CD4-positive, alpha-beta T cell treated with Interleukin-6 for 4 hours (primary cell): ENCODE data around the gene FBXW11.
A peak's percentile ranks its signal among the peaks of the same experiment; 100 is the strongest.
"Not testable (repeated sequence)": the region's sequence is repeated elsewhere in the genome, so short reads cannot be mapped to it uniquely, and the experiment has no call there.

Source experiments
- DNase-seq: peaks from one replicate; pipeline ENCODE4 v3.0.0-alpha.2; 2020; ENCODE audit warnings: mixed read lengths

The FBXW11 gene

DNA sequence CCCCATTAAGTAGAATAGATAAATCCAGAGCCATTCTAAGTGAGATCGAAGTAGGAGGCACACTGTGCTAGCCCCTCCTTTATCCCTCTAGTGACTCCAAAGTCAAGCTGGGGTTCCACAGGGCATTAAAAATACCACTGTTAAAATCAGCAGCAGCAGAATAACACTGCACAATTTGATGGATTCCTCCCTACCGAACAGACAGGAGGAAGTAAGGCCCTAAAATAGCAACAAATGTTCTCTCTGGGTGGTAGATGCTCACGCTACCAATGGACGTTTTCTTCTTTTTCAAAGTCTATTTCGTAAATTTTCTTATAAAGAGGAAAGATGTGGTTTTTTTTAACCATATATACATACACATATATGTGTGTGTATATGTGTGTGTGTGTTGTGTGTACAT, 54.4 kb downstream of the FBXW11 start:
- DNase-seq, result no peak

DNA sequence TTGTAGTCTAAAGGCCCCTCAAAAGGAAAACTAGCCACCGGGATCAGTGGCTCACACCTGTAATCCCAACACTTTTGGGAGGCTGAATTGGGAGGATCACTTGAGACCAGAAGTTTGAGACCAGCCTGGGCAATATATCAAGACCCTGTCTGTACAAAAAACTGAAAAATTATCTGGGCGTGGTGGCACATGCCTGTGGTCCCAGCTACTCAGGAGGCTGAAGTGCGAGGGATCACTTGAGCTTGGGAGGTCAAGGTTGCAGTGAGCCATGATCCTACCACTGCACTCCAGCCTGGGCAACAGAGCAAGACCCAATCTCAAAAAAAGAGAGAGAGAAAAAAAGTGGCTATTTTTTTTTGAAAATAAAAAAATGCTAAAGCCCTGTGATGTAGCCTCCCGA, 55.2 kb downstream of the FBXW11 start:
- DNase-seq, result no peak

DNA sequence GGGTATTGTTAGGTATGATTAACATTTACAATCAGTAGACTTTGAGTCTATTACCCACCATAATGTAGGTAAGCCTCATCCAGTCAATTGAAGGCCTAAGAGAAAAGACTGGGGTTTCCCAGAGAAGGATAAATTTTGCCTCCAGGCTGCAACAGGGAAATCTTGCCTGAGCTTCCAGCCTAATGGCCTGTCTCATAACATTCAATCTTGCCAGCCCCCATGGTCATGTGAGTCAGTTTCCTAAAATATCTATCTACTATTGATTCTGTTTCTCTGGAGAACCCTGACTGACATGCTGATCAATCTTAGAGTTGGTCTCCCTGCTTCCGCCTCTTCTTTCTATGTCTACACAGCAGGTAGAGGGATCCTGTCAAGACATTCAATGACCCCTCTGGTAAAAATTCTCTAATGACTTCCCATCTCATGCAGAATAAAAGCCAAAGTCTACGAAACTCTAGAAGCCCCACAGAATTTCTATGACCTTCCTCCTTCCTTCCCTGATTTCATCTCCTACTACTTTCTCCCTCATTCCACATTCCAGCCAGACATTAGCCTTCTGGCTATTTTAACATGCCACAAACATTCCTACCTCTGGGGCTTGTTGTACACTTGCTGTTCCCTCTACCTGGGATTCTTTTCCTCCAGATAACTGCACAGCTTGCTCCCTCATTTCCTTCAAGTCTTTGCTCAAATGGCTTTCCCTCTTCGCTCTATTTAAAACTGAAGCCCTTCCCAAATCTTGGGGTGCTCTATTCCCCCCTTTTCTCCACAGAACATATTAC, 60.2 kb downstream of the FBXW11 start:
- no peak for DNase-seq

DNA sequence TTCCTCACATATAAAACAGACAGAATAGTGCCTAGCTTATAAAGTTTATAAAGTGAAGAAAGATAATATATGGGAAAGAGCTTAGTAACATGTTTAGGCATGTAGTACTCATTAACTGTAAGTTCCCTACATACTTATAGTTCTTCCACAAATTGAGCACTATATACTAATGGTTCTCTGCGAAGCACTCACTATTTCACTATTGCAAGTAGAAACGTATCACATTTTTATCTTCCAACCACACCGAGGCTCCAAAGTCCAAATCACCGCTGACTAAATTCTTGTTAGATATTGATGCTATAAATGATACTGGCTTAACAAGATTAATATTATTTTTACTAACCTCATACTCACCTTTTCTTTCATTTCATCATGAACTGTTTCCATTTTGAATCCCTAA, 61.0 kb downstream of the FBXW11 start:
- no peak for DNase-seq

- DNase-seq, result no peak
Measured at GRCh38 chr5:171945066-171945465, 61.4 kb downstream of the FBXW11 start.

DNA sequence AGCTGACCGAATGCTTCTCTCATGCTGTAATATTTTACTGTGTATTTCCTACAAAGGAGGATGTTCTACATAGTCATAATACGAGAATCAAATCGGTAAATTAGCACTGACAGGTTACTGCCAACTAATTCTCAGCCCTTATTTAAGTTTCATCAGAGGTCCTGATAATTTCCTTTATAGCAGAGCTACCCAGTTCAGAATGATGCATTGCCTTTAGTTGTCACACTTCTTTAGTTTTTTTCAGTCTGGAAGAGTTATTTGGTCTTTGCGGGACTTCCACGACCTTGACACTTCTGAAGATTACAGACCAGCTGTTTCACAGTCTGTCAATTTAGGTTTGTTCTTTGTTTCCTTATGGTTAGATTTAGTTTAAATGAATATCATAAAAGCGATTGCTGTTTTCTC, 64.3 kb downstream of the FBXW11 start:
- not testable (repeated sequence) for DNase-seq

DNA sequence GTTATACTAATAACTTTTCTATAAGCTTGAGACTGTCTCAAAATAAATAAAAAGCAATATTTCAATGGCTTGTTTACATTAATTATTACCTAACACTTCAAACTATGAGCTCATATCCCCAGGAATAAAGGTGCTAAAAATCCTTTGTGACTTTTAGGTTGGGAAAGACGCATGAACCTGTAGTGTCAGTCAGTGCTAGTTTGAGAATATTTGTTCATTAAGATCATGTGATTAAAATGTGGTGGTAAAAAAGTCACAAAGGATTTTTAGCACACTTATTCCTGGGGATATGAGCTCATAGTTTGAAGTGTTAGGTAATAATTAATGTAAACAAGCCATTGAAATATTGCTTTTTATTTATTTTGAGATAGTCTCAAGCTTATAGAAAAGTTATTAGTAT, 64.8 kb downstream of the FBXW11 start:
- not testable (repeated sequence) for DNase-seq

DNA sequence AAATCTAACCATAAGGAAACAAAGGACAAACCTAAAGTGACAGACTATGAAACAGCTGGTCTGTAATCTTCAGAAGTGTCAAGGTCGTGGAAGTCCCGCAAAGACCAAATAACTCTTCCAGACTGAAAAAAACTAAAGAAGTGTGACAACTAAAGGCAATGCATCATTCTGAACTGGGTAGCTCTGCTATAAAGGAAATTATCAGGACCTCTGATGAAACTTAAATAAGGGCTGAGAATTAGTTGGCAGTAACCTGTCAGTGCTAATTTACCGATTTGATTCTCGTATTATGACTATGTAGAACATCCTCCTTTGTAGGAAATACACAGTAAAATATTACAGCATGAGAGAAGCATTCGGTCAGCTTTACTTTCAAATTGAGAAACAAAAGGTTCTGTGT, 65.2 kb downstream of the FBXW11 start:
- DNase-seq, result not testable (repeated sequence)

- DNase-seq, result no peak
Measured at GRCh38 chr5:171939951-171940350, 66.5 kb downstream of the FBXW11 start.

DNA sequence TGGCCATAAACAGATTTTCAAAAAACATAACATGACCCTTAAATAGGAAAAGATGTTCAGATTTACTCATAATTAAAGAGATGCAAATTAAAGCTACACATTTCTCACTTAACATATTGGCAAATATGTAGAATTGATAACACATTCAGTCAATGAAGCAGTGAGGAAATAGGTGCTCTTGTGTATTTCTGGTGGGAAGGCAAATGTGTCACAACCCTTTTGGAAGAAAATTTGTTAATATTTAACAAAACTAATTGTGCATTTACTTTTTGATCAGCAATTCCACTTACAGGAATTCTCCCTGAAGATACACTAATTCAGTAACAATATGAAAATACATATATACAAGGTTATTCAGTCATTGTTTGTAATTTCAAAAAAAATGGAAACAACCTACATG, 68.1 kb downstream of the FBXW11 start:
- DNase-seq, result no peak

DNA sequence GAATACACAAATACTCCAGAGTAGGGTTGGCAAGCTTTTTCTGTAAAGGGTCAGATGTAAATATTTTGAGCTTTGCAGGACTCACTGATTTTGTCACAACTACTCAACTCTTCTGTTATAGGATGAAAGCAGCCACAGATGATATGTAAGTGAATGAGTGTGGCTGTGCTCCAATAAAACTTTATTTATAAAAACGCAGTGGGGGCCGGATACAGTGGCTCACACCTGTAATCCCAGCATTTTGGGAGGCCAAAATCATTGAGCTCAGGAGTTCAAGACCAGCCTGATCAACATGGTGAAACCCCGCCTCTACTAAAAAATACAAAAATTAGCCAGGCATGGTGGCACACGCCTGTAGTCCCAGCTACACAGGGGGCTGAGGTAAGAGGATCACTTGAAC, 69.1 kb downstream of the FBXW11 start:
- DNase-seq, result no peak

- no peak for DNase-seq
Measured at GRCh38 chr5:171934586-171934985, 71.9 kb downstream of the FBXW11 start.

DNA sequence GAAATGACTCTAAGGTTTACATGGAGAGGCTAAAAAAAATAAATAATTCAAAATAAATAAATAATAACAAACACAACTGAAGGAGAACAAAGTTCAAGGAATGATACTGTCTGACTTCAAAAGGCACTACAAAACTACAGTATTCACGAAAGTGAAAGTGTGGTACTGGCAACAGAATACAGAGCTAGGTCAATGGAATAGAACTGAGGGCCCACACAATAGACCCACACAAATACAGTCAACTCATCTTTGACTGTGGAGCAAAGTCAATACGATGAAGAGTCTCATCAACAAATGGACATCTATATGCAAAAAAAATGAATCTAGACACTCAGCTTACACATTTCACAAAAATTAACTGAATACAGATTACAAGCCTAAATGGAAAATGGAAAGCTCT, 75.3 kb downstream of the FBXW11 start:
- no peak for DNase-seq

- no peak for DNase-seq
Measured at GRCh38 chr5:171927345-171927941, 79.0 kb downstream of the FBXW11 start.

- DNase-seq, result no peak
Measured at GRCh38 chr5:171926311-171926710, 80.1 kb downstream of the FBXW11 start.

DNA sequence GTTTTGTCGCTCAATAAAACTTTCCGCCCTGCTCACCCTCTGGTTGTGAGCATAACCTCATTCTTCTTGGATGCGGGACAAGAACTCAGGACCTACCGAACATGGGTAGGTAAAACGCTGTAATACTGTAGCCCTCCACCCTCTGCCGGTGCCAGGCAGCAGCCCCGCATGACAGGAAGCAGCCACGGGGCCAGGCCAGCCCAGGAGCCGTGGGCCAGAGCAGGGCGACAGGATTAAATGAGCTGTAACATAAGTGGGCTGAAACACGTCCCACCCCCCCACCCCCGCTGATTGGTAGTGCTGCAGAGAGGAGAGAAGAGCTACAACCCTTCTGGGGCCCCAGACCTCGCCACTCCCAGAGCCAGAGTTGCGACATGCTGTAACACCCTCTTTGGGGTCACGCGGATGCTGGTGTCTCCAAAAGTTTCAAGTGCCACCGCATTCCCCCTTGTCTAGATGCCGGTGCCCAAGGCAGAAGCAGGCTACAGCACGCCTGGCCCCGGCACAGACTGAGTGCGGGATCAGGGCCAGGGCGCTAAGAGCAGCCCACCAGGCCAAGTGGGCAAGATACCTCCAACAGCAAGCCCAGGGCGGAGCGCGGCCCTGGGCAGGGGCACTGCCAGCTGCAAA, 81.8 kb downstream of the FBXW11 start:
- DNase-seq, result no peak

- DNase-seq, result no peak
Measured at GRCh38 chr5:171920765-171921391, 85.6 kb downstream of the FBXW11 start.

DNA sequence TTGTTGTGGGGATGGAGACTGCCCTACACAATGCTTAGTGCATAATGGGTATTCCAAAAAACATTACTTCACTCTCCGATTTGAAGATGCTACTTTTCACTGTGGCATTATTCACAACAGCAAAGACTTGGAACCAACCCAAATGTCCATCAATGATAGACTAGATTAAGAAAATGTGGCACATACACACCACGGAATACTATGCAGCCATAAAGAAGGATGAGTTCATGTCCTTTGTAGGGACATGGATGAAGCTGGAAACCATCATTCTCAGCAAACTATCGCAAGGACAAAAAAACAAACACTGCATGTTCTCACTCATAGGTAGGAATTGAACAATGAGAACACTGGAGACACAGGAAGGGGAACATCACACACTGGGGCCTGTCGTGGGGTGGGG, 90.7 kb downstream of the FBXW11 start:
- not testable (repeated sequence) for DNase-seq

- DNase-seq, result no peak
Measured at GRCh38 chr5:171914726-171915338, 91.6 kb downstream of the FBXW11 start.

GRCh38 chr5:171913987-171914273, 92.5 kb downstream of the FBXW11 start:
- DNase-seq, result no peak

GRCh38 chr5:171911152-171911551, 95.3 kb downstream of the FBXW11 start:
- no peak for DNase-seq

DNA sequence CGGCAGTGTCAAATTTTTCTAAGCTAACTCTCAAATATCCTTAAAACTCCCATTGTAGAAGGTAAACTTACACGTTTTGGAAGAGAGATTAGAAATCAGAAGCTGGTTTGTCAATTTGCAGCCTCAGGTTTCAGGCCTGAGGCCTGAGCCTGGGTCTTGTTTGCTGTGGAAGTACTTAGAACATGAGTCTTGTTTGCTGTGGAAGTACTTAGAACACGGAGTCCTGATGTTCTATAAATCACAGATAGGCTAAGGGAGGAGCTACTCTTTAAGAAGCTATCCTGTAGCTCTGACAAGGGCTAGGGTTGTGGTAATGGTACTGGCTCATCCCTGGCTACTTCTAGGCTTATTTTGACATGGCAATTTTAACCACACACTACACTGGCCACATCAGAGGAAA, 97.8 kb downstream of the FBXW11 start:
- DNase-seq, result no peak

- peak; percentile 59 for DNase-seq
Measured at GRCh38 chr5:171907725-171908343, 98.6 kb downstream of the FBXW11 start.
